ENCODE measurements around the gene SLCO2A1.

GRCh38 chr3:133891662-133892378 lies 137.9 kb downstream of the SLCO2A1 start:
- TF ChIP-seq CTCF (IDR thresholded peaks at IDR 0.05), result no peak
- TF ChIP-seq POLR2A (IDR thresholded peaks at IDR 0.05), result no peak

All from breast epithelium (tissue), 3 donors.